Choroid plexus epithelial cell (primary cell): Measurements from ENCODE around the gene FAM234A.
"Not testable (repeated sequence)": the region's sequence is repeated elsewhere in the genome, so short reads cannot be mapped to it uniquely, and the experiment has no call there.

ENCODE experiments used
- DNase-seq: peaks from one replicate; pipeline ENCODE4 v3.0.0-alpha.2; 2010; ENCODE audit warnings: low read depth
- H3K4me3 ChIP-seq: 2 replicates; pipeline ENCODE4 v1.5.1; 2011; ENCODE audit warnings: low read depth, mild to moderate bottlenecking, control low read depth, low read length, moderate library complexity
- TF ChIP-seq, protein P1 (sequence below): conservative IDR thresholded peaks from 2 replicates; pipeline ENCODE4 v1.5.1; 2011; ENCODE audit warnings: low read depth, mild to moderate bottlenecking, control low read depth, inconsistent platforms, low read length, moderate library complexity

The FAM234A gene

DNA sequence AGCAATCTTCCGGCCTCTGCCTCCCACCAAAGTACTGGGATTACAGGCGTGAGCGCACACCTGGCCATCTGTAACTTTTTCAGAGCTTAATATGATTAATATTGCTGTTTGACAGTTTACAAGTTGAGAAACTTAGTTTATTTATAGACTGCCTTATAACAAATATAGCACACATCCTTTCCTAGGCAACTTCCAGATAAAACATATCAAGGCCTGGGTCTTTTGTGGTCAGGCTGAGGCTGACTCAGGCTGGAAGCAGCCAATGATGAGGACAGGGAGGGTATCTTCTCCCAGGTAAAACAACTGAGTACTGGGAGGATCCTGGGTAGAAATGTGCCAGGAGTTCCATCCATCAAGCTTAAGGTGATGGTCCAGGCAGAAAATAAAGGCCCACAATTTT, 21.6 kb upstream of the FAM234A start:
- peak; percentile 16 for DNase-seq
- TF ChIP-seq, protein P1, sequence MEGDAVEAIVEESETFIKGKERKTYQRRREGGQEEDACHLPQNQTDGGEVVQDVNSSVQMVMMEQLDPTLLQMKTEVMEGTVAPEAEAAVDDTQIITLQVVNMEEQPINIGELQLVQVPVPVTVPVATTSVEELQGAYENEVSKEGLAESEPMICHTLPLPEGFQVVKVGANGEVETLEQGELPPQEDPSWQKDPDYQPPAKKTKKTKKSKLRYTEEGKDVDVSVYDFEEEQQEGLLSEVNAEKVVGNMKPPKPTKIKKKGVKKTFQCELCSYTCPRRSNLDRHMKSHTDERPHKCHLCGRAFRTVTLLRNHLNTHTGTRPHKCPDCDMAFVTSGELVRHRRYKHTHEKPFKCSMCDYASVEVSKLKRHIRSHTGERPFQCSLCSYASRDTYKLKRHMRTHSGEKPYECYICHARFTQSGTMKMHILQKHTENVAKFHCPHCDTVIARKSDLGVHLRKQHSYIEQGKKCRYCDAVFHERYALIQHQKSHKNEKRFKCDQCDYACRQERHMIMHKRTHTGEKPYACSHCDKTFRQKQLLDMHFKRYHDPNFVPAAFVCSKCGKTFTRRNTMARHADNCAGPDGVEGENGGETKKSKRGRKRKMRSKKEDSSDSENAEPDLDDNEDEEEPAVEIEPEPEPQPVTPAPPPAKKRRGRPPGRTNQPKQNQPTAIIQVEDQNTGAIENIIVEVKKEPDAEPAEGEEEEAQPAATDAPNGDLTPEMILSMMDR: no peak
- no peak overlapping the region for H3K4me3 ChIP-seq

DNA sequence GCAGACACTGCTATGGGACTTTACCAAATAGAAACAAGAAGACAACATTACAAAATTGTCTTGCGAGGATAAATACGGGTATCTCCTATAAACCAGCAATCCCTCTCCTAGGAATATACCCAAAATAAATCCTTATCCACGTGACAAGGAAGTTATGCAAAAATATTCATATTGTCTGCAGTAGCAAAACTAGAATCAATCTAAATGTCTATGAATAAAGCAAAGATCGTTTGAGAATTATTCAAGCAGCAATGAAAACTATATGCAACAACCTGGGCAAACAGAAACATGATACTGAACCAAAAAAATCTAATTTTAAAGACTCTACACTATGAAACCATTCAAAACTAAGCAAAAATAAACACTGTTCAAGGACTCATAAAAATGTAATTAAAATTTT, 14.6 kb upstream of the FAM234A start:
- TF ChIP-seq, protein P1: no peak
- H3K4me3 ChIP-seq: no peak overlapping the region
- DNase-seq: no peak

DNA sequence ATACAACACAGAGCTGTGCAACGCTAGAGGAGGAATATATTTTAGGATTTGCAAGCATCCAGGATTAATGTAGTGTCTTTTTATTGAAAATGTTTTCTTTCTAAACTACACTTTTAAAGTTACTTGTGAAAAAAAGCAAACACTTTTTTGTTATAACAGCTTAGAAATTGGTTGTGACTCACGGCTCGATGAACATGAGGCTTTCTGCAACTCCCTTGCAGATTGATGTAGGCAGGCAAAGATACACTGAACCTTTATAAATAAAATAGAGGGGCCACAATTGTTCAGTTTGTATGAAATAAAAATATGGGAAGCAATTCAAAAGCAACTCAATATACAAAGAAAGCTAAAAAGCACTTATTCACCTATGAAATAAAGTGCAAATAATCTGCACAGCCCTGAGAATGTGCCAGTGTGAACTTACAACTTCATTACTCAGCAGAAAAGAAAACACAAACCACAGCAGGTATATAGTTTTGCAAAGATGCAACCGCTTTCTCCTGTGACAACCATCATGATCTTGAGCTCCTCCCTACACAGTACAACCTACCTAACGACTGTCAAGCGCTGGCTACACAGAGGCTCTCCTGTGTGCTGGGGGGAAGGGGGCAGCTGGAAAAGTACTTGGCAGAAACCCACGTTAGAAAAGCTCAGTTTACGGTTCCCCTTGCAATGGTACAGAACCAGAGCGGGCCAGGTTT, 6.3 kb upstream of the FAM234A start:
- peak; percentile 35 for DNase-seq
- TF ChIP-seq, protein P1: no peak
- peak overlapping the region; percentile 99 for H3K4me3 ChIP-seq

DNA sequence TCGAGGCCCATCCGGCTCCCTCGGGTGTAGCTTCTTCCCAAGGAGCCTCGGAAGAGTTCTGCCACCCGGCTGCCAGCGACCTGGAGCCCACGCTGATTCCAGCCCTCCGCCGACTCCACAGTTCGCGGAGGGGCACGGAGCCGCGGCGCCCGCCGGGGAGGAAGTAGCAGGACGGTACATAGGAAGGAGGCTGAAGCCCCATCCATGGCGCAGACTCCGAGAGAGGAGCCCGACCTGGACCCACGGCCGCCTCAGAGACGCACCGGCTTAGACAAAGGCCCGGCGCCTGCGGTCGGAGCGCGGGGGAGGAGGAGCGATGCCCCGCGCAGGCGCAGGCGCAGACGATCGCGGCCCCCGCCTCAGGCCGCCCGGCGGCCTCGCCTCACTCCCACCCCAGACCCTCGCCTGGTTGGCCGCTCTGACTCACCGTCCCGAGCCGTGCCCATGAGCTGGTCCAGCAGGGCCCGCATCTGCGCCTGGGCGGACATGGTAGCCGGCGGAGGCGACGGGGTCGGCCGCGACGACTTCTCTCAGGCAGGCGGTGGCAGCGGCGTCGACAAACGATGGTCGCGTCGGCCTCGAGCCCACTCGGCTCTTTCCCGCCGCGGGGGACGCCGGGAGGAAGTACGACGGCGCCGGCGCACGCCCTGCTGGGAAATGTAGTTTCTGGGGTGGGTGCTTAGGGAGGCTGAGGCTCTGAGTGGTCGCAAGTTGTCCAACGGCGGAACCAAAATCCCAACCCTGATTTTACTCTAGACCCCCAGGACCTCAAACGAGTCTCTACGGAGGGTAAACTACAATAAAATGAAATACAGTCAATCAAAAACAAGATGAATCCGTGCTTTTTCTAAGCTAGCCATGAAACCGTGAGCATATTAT, 5.5 kb upstream of the FAM234A start, which contains the start of gene LUC7L:
Gene LUC7L, minus strand, starts transcription at position 598 of the 879 bp plus-strand sequence. Its CDS starts 110 bp downstream, at position 488.
- H3K4me3 ChIP-seq: peak within 1 kb of the TSS; percentile 99
- DNase-seq: peak; percentile 88
- TF ChIP-seq, protein P1: no peak

DNA sequence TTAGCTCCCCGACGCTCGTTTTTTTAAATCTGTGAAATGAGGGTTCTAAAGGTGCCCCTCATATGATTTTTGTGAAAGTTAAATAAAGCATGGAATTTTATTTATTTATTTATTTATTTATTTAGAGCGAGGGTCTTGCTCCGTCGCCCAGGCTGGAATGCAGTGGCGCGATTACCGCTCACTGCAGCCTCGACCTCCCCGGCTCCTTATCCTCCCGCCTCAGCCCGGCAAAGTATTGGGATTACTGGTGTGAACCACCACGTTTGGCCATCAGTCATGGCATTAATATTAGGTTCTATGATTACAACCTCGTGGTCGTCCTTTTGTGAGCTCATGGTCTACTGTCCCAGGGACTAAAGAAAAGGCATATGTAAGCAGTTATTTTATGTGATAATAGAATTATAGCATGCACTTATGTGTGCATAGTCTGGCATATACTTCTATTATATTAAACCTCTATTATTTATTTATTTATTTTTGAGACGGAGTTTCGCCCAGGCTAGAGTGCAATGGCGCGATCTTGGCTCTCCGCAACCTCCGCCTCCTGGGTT, 4.8 kb upstream of the FAM234A start:
- peak overlapping the region; percentile 99 for H3K4me3 ChIP-seq
- no peak for DNase-seq
- TF ChIP-seq, protein P1: no peak

DNA sequence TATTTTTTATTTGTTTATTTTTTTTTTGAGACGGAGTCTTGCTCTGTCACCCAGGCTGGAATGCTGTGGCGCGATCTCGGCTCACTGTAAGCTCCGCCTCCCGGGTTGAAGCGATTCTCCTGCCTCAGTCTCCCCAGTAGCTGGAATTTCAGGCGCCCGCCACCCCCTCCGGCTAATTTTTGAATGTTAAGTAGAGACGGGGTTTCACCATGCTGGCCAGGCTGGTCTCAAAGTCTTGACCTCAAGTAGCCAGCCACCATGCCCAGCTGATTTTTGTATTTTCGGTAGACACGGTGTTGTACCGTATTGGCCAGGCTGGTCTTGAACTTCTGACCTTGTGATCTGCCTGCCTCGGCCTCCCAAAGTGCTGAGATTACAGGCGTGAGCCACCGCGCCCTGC, 4.3 kb upstream of the FAM234A start:
- not testable (repeated sequence) for DNase-seq, H3K4me3 ChIP-seq

DNA sequence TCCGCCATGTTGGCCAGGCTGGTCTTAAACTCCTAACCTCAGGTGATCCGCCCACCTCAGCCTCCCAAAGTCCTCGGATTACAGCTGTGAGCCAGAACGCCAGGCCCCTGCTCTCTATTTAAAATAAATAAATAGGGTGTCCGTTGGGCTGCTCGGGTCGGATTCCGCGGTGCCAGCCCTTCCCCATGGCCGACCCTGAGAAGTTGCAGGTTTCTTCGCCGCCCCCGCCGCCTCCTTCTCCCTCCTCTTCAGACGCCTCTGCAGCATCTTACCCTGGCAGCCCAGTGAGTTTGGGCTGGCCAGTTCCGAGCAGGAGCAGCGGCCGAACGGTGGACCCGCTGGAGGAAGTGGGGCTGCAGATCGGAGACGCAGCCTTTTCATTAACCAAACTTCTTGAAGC, 3.7 kb upstream of the FAM234A start:
- DNase-seq: no peak
- no peak overlapping the region for H3K4me3 ChIP-seq
- TF ChIP-seq, protein P1: no peak
